Vagina (tissue), 2 donors: ENCODE measurements around the gene RMND1. TPM values are rescaled to one million over a fixed set of nuclear protein-coding genes. Genes with fewer than 3 reads are reported as not detected.
A peak's percentile ranks its signal among the peaks of the same experiment; 100 is the strongest.

Experiments
- DNase-seq, 2 donors: peaks; one replicate each; pipeline ENCODE4 v3.0.0-alpha.2; 2017; ENCODE audit errors: extremely low spot score in 2 of 2
- H3K27ac ChIP-seq: fragments of 200-600 bp; sonication (generic); one replicate; pipeline ENCODE4 v1.5.1; 2019
- H3K27me3 ChIP-seq: fragments of 200-600 bp; sonication (generic); one replicate; pipeline ENCODE4 v1.5.1; 2019
- H3K36me3 ChIP-seq, 2 donors: fragments of 200-600 bp; sonication (generic); one replicate each; pipeline ENCODE4 v1.5.1; 2017 to 2019
- H3K4me1 ChIP-seq: fragments of 200-600 bp; sonication (generic); one replicate; pipeline ENCODE4 v1.5.1; 2019
- H3K4me3 ChIP-seq, 2 donors: fragments of 200-600 bp; sonication (generic); 1 replicate in 1 of 2; 2 replicates in 1 of 2; pipeline ENCODE4 v1.5.1; 2016 to 2019
- H3K9me3 ChIP-seq: fragments of 200-600 bp; sonication (generic); one replicate; pipeline ENCODE4 v1.5.1; 2019
- CTCF ChIP-seq, 3 experiments: fragments of 450-650 bp in 2 of 3; fragments of 200-600 bp in 1 of 3; sonication (generic) in 1 of 3; IDR thresholded peaks; one replicate each; pipeline ENCODE4 v1.5.1; 2017 to 2019; ENCODE audit warnings: antibody characterized with exemption in 3 of 3, mild to moderate bottlenecking in 2 of 3, moderate library complexity in 2 of 3
- POLR2A ChIP-seq, 2 donors: fragments of 450-650 bp; IDR thresholded peaks; one replicate each; pipeline ENCODE4 v1.6.1; 2017; ENCODE audit warnings: antibody characterized with exemption in 2 of 2, mild to moderate bottlenecking in 2 of 2, moderate library complexity in 2 of 2
- POLR2AphosphoS5 ChIP-seq, 2 donors: sonication (generic); formaldehyde crosslinking; IDR thresholded peaks; one replicate each; pipeline ENCODE4 v1.9.0; 2017; ENCODE audit warnings: antibody characterized with exemption in 2 of 2, mild to moderate bottlenecking in 2 of 2, low read depth in 1 of 2; ENCODE audit not compliant: insufficient read depth in 1 of 2
- intact Hi-C: fragments of 100-400 bp; cut with DNase I; formaldehyde crosslinking; loops from one replicate; pipeline ENCODE4 v1.15.1; 2023
- total RNA-seq: library from RNA; depleted of rRNA; stranded (reverse); fragments of >200 nt; gene quantifications from one replicate; pipeline ENCODE4 v1.2.3, GENCODE V29; 2016

The RMND1 gene
- total RNA-seq, 1 donor from 2014 or later, result 15.7 TPM

GRCh38 chr6:151389618-151390275 lies 62.2 kb downstream of the RMND1 start:
- Histone ChIP-seq H3K27me3 (no peaks in the 10 kb centered on the region), H3K27ac (peak overlapping the region; percentile 100), H3K4me1 (peaks cover 50% of the 10 kb centered on the region), H3K4me3 (peak overlapping the region; percentile 82 to 96), H3K9me3 (no peaks in the 10 kb centered on the region), H3K36me3 (no peaks in the 10 kb centered on the region)
- peak in 1 of 2 donors; percentile 92 for DNase-seq
- intact Hi-C loops, result loop anchor here (2.0 kb wide), 1 partner anchor 63 kb away; the partner anchor contains the start of gene RMND1
- TF ChIP-seq POLR2A (IDR thresholded peaks at IDR 0.05), result peak in 1 of 2 donors; percentile 63
- TF ChIP-seq CTCF (IDR thresholded peaks at IDR 0.05), result no peak
- TF ChIP-seq POLR2AphosphoS5 (IDR thresholded peaks at IDR 0.05; ENCODE audit: insufficient read depth in 1 of 2, low read depth in 1 of 2), result peak in 1 of 2 donors; percentile 84

DNA sequence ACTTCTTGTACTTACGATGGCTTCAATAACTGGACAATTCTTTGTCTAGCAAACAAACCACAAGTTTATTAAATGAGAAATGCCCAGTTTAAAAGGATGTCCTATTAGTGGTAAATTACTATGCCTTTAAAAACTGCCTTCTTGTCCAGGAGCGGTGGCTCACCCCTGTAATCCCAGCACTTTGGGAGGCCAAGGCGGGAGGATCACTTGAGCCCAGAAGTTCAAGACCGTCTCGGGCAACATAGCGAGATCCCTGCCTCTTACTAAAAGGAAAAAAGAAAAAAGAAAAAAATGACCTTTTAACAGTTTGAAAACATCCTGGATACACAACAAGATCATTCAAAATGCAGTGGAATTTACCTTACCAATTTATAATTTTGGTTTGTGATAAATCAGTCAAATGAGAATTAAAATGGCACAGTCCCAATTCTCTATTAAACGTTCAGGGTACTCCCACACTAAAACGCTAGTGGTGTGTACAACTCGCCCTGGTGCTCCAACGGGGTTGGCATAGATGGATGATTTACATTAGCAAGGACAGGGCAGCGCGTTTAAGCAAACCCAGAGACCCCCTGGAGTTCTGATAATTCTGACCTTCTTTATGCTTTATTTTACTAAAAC lies 62.8 kb downstream of the RMND1 start:
- H3K36me3 ChIP-seq, result no peaks in the 10 kb centered on the region
- no peaks in the 10 kb centered on the region for H3K27me3 ChIP-seq
- no peak for DNase-seq
- peak overlapping the region; percentile 82 to 96 for H3K4me3 ChIP-seq
- no peaks in the 10 kb centered on the region for H3K9me3 ChIP-seq
- TF ChIP-seq POLR2AphosphoS5 (IDR thresholded peaks at IDR 0.05; ENCODE audit: insufficient read depth in 1 of 2, low read depth in 1 of 2) (no peak), POLR2A (IDR thresholded peaks at IDR 0.05) (no peak)
- H3K27ac ChIP-seq, result peak overlapping the region; percentile 100
- H3K4me1 ChIP-seq, result peaks cover 45% of the 10 kb centered on the region
- intact Hi-C loops, result no loop called here

DNA sequence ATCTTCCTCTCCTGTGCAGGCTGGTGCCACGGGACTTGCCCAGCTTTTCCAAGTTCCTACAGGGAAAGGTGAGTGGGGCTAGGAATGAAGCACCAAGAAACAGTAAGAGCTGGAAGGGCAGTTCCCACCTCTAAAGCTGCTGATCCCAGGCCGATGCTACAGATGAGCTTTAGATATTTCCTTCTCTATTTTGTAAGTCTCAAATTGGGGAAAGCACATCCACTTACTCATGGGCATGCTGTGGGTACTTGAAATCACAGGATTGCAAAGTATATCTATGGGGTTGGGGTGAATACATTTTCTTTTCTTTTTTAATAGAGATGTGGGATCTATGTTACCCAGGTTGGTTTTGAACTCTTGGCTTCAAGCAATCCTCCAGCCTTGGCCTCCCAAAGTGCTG lies 63.7 kb downstream of the RMND1 start:
- Histone ChIP-seq H3K4me1 (peaks cover 36% of the 10 kb centered on the region), H3K4me3 (no peak overlapping the region), H3K27ac (peak overlapping the region; percentile 100), H3K27me3 (no peaks in the 10 kb centered on the region), H3K36me3 (no peaks in the 10 kb centered on the region), H3K9me3 (no peaks in the 10 kb centered on the region)
- intact Hi-C loops, result no loop called here
- no peak for DNase-seq
- no peak for TF ChIP-seq POLR2AphosphoS5 (IDR thresholded peaks at IDR 0.05; ENCODE audit: insufficient read depth in 1 of 2, low read depth in 1 of 2)
- no peak for TF ChIP-seq POLR2A (IDR thresholded peaks at IDR 0.05)
- no peak for TF ChIP-seq CTCF (IDR thresholded peaks at IDR 0.05)

DNA sequence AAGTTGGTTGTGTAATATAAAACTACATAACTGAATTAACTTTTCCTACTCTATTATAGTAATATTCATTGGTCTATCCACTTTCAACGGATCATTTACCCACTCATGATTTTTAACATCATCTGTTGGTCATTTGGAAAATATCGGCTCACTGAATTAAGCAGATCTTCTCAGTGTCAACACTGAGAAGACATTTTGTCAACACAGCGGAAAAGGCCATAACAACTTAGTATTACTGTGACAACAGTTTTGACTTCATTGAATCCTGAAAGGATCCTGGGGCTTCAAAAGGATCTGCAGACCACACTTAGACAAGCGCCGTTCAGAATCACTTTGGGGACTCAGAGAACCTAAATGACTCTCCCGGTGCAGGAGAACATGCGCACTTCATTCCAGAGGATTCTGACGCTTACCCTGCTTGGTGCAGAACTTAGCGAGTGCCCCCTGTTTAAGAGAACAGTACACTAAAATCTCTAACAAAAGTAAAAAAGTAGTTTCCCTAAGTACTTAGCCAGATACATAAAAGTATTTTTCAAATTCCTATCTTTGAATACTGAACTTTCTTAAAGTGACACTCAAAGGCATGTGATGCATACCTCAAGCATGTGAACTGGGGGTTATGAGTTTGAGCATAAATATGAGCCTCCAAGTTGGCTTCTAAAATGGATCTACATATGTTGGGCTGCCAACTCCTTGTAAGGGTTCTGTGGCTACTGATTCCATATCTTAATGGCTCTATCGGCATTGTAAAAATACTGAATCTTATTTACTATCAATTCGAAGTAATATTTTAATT lies 64.6 kb downstream of the RMND1 start:
- H3K27ac ChIP-seq, result peak overlapping the region; percentile 13
- H3K4me1 ChIP-seq, result peaks cover 27% of the 10 kb centered on the region
- H3K36me3 ChIP-seq, result no peaks in the 10 kb centered on the region
- intact Hi-C loops, result no loop called here
- no peaks in the 10 kb centered on the region for H3K9me3 ChIP-seq
- no peak for DNase-seq
- no peaks in the 10 kb centered on the region for H3K27me3 ChIP-seq
- TF ChIP-seq POLR2A (IDR thresholded peaks at IDR 0.05) (no peak), CTCF (IDR thresholded peaks at IDR 0.05) (no peak), POLR2AphosphoS5 (IDR thresholded peaks at IDR 0.05; ENCODE audit: insufficient read depth in 1 of 2, low read depth in 1 of 2) (no peak)
- no peak overlapping the region for H3K4me3 ChIP-seq

DNA sequence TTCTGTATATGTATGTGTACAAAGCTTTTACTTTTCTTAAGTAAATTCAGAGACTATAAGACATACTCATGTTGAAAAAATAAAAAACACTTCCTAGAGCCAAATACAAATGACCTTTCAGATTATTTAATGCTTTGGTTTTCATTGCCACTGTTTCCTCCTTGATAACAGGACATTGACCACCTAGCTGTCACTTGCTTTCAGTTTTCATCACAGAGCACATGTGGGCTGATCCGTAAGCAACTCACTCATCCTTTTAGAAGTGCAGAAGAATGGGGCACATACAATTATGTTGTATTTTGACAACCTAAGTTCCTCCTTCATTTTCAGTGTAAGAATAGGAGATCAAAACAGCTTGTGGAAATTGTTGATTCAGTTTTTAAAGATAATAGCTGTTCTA lies 66.7 kb downstream of the RMND1 start:
- no peak for DNase-seq
- H3K27me3 ChIP-seq, result no peaks in the 10 kb centered on the region
- no peak for TF ChIP-seq POLR2AphosphoS5 (IDR thresholded peaks at IDR 0.05; ENCODE audit: insufficient read depth in 1 of 2, low read depth in 1 of 2)
- no peak for TF ChIP-seq POLR2A (IDR thresholded peaks at IDR 0.05)
- no peak for TF ChIP-seq CTCF (IDR thresholded peaks at IDR 0.05)
- no peak overlapping the region for H3K27ac ChIP-seq
- H3K4me1 ChIP-seq, result peaks cover 22% of the 10 kb centered on the region
- H3K9me3 ChIP-seq, result no peaks in the 10 kb centered on the region
- intact Hi-C loops, result no loop called here
- no peaks in the 10 kb centered on the region for H3K36me3 ChIP-seq
- H3K4me3 ChIP-seq, result no peak overlapping the region
